HG03135 (cell line): ENCODE results near the gene UNG.
A peak's percentile ranks its signal among the peaks of the same experiment; 100 is the strongest.

Source experiments
- ATAC-seq: cut with Tn5 transposase; IDR thresholded peaks from one replicate; pipeline ENCODE4 v1.9.1; 2021; ENCODE audit warnings: mild to moderate bottlenecking, moderate library complexity; ENCODE audit not compliant: unreplicated experiment

The UNG gene

GRCh38 chr12:109088818-109089217 is 8.6 kb upstream of the UNG start:
- ATAC-seq = no peak

GRCh38 chr12:109089683-109090082 is 7.7 kb upstream of the UNG start:
- ATAC-seq = no peak

- no peak for ATAC-seq
Observed at GRCh38 chr12:109092497-109093021, 4.8 kb upstream of the UNG start.

GRCh38 chr12:109093022-109093918 is 4.1 kb upstream of the UNG start, which contains the start of gene ALKBH2:
ALKBH2 (minus strand) TSS chr12:109093472; CDS start chr12:109092786, 686 bp downstream.
- ATAC-seq = peak; percentile 63

GRCh38 chr12:109097140-109097434 is 310 bp upstream of the UNG start:
- no peak for ATAC-seq

- ATAC-seq = peak; percentile 29
Observed at GRCh38 chr12:109098183-109098604, 797 bp downstream of the UNG start.

GRCh38 chr12:109098651-109099050 is 1.3 kb downstream of the UNG start:
- ATAC-seq = no peak

- no peak for ATAC-seq
Observed at GRCh38 chr12:109099431-109100020, 2.1 kb downstream of the UNG start.

GRCh38 chr12:109100741-109101140 is 3.3 kb downstream of the UNG start:
- ATAC-seq = no peak

GRCh38 chr12:109102491-109102890 is 5.1 kb downstream of the UNG start:
- no peak for ATAC-seq

- no peak for ATAC-seq
Observed at GRCh38 chr12:109105176-109105575, 7.8 kb downstream of the UNG start.

GRCh38 chr12:109109746-109110350 is 12.5 kb downstream of the UNG start:
- no peak for ATAC-seq

- peak; percentile 69 for ATAC-seq
Observed at GRCh38 chr12:109110988-109111495, 13.6 kb downstream of the UNG start.

- no peak for ATAC-seq
Observed at GRCh38 chr12:109112720-109113465, 15.5 kb downstream of the UNG start.

GRCh38 chr12:109113661-109114321 is 16.4 kb downstream of the UNG start:
- no peak for ATAC-seq

- no peak for ATAC-seq
Observed at GRCh38 chr12:109114644-109115043, 17.2 kb downstream of the UNG start.

- no peak for ATAC-seq
Observed at GRCh38 chr12:109115404-109115757, 18.0 kb downstream of the UNG start.

GRCh38 chr12:109115758-109116610 is 18.6 kb downstream of the UNG start, which contains the start of gene ACACB:
ACACB (plus strand) TSS chr12:109116587; CDS start chr12:109139406, 22,819 bp downstream.
- no peak for ATAC-seq

- no peak for ATAC-seq
Observed at GRCh38 chr12:109116611-109116949, 19.2 kb downstream of the UNG start.
